ENCODE data around the gene RPTOR.
A peak's percentile ranks its signal among the peaks of the same experiment; 100 is the strongest.

RPTOR gene

DNA sequence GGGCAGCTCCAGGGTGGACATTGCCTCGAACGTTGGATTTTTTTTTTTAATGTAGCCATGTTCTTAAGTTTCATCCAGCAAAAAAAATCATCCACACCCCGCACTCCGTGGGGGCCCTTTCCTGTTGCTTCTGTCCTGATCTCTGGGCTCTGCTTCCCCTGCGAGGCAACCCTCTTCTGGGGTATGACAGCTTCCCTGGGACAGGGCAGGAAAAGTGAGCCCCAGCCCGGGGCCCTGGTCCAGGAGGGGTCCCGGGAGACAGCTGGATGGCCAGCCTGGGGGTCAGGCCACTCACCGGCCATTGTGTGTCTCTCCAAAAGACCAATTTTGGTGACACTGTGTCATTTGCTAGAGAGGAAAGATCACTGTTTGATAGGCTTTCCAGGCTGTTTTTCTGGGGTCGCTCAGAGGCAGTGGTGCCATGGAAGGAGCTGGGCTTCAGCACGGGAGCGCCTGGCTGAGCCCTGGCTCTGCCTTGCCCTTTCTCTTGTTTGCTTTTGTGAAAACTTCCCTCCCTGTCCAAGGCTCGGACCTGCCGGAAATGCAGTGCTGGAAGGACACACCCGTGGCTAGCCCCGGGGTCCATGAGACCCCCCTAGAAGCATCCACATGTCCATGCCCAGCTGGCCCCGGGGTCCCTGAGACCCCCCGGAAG is 406.0 kb downstream of the RPTOR start:
- Histone ChIP-seq H3K27ac (ENCODE audit: low read length) (no peak overlapping the region), H3K4me3 (ENCODE audit: low read depth in 1 of 2, low read length in 2 of 2) (no peak overlapping the region), H3K36me3 (ENCODE audit: control insufficient read depth in 1 of 2, insufficient read depth in 2 of 2, low read length in 2 of 2) (peaks cover 15 to 46% of the 10 kb centered on the region in 2 donors), H3K27me3 (ENCODE audit: low read depth, low read length) (no peaks in the 10 kb centered on the region), H3K4me1 (ENCODE audit: control insufficient read depth in 1 of 2, insufficient read depth in 2 of 2, low read length in 2 of 2) (no peaks in the 10 kb centered on the region), H3K9me3 (ENCODE audit: control insufficient read depth in 1 of 2, low read length in 2 of 2) (no peaks in the 10 kb centered on the region)

DNA sequence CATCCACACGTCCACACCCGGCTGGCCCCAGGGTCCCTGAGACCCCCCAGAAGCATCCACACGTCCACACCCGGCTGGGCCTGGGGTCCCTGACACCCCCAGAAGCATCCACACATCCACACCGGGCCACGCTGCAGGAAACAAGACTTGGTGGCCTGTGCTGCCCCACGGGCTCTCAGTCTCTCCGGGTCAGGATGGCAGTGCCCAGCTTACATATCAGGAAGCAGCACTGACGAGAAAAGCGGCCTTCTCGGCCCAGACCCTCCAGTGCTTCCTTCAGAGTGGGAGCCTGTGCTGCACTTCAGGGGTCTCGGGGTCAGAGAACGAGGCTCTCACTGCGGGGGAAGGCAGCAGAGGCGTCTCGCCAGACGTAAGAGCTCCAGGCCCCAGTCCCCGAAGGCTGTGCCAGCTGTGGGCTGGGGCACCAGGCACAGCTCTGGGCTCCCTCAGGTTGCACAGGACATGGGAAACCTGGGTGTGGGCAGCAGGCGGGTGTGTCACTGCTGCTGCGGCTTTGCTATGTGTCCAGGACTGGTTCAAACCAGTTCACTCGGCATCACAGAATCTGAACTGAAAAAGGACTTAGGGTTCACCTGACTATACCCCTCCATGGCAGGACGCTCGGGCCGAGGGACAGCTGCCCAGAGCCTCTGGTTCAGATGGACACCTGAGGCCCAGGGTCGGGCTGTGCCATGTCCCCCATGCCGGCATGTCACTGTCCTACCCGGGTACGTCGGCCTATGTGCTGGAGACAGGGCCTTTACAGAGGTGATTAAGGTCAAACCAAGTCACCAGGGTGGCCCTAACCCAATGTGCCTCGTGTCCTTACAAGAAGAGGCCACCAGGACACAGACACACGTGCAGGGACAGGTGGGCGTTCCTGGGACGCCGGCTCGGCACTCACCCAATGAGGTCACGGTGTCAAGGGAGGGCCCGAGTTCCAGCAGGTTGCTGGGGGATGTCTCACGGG is 406.8 kb downstream of the RPTOR start:
- no peaks in the 10 kb centered on the region for H3K27me3 ChIP-seq (ENCODE audit: low read depth, low read length)
- no peak overlapping the region for H3K4me3 ChIP-seq (ENCODE audit: low read depth in 1 of 2, low read length in 2 of 2)
- no peak overlapping the region for H3K27ac ChIP-seq (ENCODE audit: low read length)
- H3K36me3 ChIP-seq (ENCODE audit: control insufficient read depth in 1 of 2, insufficient read depth in 2 of 2, low read length in 2 of 2), result peaks cover 12 to 39% of the 10 kb centered on the region in 2 donors
- no peaks in the 10 kb centered on the region for H3K9me3 ChIP-seq (ENCODE audit: control insufficient read depth in 1 of 2, low read length in 2 of 2)
- no peaks in the 10 kb centered on the region for H3K4me1 ChIP-seq (ENCODE audit: control insufficient read depth in 1 of 2, insufficient read depth in 2 of 2, low read length in 2 of 2)

GRCh38 chr17:80952291-80952690 is 407.7 kb downstream of the RPTOR start:
- Histone ChIP-seq H3K27ac (ENCODE audit: low read length) (no peak overlapping the region), H3K36me3 (ENCODE audit: control insufficient read depth in 1 of 2, insufficient read depth in 2 of 2, low read length in 2 of 2) (peaks cover 3 to 31% of the 10 kb centered on the region in 2 donors), H3K4me1 (ENCODE audit: control insufficient read depth in 1 of 2, insufficient read depth in 2 of 2, low read length in 2 of 2) (no peaks in the 10 kb centered on the region), H3K9me3 (ENCODE audit: control insufficient read depth in 1 of 2, low read length in 2 of 2) (no peaks in the 10 kb centered on the region), H3K27me3 (ENCODE audit: low read depth, low read length) (no peaks in the 10 kb centered on the region), H3K4me3 (ENCODE audit: low read depth in 1 of 2, low read length in 2 of 2) (no peak overlapping the region)

DNA sequence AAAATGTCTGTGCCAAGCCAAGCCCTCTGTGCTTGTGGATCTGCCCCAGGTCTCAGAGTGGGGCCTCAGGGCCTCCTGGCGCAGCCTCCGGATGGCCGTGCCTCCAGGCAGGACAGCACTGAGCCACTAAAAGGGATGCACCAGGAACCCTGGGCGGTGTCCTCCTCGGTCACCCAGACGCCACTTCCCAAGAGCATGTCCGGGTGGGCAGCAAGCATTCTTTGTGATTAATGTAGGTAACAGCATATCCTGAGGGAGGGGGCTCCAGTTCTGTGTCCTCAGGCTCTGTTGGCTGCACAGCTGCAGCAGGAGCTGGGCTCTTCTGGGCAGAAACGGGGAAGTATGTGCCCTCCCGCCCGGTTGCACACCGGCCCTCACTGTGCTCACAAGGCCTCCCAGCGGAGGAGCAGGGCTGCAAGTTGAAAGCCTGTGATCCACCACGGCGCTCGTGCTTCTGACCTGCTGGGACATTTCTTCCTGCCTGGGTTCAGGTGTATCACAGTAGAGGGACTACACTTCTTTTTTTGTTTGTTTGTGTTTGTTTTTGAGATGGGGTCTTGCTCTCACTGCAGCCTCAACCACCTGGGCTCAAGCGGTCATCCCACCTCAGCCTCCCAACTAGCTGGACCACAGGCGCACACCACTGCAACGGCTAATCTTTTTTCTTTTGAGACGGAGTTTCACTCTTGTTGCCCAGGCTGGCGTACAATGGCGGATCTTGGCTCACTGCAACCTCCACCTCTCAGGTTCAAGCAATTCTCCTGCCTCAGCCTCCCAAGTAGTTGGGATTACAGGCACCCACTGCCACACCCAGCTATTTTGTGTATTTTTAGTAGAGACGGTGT is 409.1 kb downstream of the RPTOR start:
- H3K36me3 ChIP-seq (ENCODE audit: control insufficient read depth in 1 of 2, insufficient read depth in 2 of 2, low read length in 2 of 2), result peaks cover 0 to 27% of the 10 kb centered on the region in 2 donors
- no peak overlapping the region for H3K4me3 ChIP-seq (ENCODE audit: low read depth in 1 of 2, low read length in 2 of 2)
- no peaks in the 10 kb centered on the region for H3K9me3 ChIP-seq (ENCODE audit: control insufficient read depth in 1 of 2, low read length in 2 of 2)
- H3K4me1 ChIP-seq (ENCODE audit: control insufficient read depth in 1 of 2, insufficient read depth in 2 of 2, low read length in 2 of 2), result no peaks in the 10 kb centered on the region
- no peaks in the 10 kb centered on the region for H3K27me3 ChIP-seq (ENCODE audit: low read depth, low read length)
- no peak overlapping the region for H3K27ac ChIP-seq (ENCODE audit: low read length)

- Histone ChIP-seq H3K27ac (ENCODE audit: low read length) (no peak overlapping the region), H3K4me3 (ENCODE audit: low read depth in 1 of 2, low read length in 2 of 2) (no peak overlapping the region), H3K4me1 (ENCODE audit: control insufficient read depth in 1 of 2, insufficient read depth in 2 of 2, low read length in 2 of 2) (peaks cover 0 to 13% of the 10 kb centered on the region in 2 donors), H3K27me3 (ENCODE audit: low read depth, low read length) (no peaks in the 10 kb centered on the region), H3K9me3 (ENCODE audit: control insufficient read depth in 1 of 2, low read length in 2 of 2) (no peaks in the 10 kb centered on the region), H3K36me3 (ENCODE audit: control insufficient read depth in 1 of 2, insufficient read depth in 2 of 2, low read length in 2 of 2) (peaks cover 0 to 18% of the 10 kb centered on the region in 2 donors)
Observed at GRCh38 chr17:80955078-80955477, 410.4 kb downstream of the RPTOR start.

DNA sequence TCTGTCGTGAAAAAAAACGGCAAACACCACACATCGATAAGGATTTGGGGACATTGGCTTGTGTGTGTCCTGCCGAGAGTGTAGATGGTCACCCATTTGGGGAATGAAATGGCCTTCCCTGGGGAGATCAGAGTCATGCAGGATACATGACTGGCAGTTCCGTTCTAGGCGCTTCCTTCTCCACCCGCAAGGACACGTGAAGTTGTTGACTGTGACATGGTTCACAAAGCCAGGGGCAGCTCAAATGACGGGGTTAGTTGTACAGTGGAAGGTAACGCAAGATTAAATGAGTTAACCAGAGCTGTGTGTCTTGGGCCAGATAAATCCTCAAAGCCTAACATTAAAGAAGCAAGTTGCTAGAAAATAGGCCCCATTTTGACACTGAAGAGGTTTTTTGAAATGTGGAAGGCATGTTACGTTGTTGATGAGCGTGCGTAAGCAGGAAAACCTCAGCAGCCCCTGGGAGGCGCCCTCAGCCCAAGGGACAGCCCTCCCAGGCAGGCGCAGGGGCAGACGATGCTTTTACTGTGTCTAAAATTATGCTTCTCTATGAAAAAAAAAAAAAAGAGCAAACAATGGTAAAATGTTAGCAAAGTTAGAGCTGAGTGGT is 411.1 kb downstream of the RPTOR start:
- peaks cover 0 to 20% of the 10 kb centered on the region in 2 donors for H3K4me1 ChIP-seq (ENCODE audit: control insufficient read depth in 1 of 2, insufficient read depth in 2 of 2, low read length in 2 of 2)
- no peaks in the 10 kb centered on the region for H3K9me3 ChIP-seq (ENCODE audit: control insufficient read depth in 1 of 2, low read length in 2 of 2)
- H3K4me3 ChIP-seq (ENCODE audit: low read depth in 1 of 2, low read length in 2 of 2), result no peak overlapping the region
- peaks cover 0 to 18% of the 10 kb centered on the region in 2 donors for H3K36me3 ChIP-seq (ENCODE audit: control insufficient read depth in 1 of 2, insufficient read depth in 2 of 2, low read length in 2 of 2)
- H3K27ac ChIP-seq (ENCODE audit: low read length), result no peak overlapping the region
- H3K27me3 ChIP-seq (ENCODE audit: low read depth, low read length), result no peaks in the 10 kb centered on the region

- Histone ChIP-seq H3K4me1 (ENCODE audit: control insufficient read depth in 1 of 2, insufficient read depth in 2 of 2, low read length in 2 of 2) (peaks cover 0 to 28% of the 10 kb centered on the region in 2 donors), H3K36me3 (ENCODE audit: control insufficient read depth in 1 of 2, insufficient read depth in 2 of 2, low read length in 2 of 2) (peaks cover 0 to 12% of the 10 kb centered on the region in 2 donors), H3K9me3 (ENCODE audit: control insufficient read depth in 1 of 2, low read length in 2 of 2) (no peaks in the 10 kb centered on the region), H3K4me3 (ENCODE audit: low read depth in 1 of 2, low read length in 2 of 2) (no peak overlapping the region), H3K27ac (ENCODE audit: low read length) (no peak overlapping the region), H3K27me3 (ENCODE audit: low read depth, low read length) (no peaks in the 10 kb centered on the region)
Observed at GRCh38 chr17:80956321-80957190, 411.9 kb downstream of the RPTOR start.

GRCh38 chr17:80957461-80957941 is 412.9 kb downstream of the RPTOR start:
- Histone ChIP-seq H3K9me3 (ENCODE audit: control insufficient read depth in 1 of 2, low read length in 2 of 2) (no peaks in the 10 kb centered on the region), H3K27ac (ENCODE audit: low read length) (no peak overlapping the region)

DNA sequence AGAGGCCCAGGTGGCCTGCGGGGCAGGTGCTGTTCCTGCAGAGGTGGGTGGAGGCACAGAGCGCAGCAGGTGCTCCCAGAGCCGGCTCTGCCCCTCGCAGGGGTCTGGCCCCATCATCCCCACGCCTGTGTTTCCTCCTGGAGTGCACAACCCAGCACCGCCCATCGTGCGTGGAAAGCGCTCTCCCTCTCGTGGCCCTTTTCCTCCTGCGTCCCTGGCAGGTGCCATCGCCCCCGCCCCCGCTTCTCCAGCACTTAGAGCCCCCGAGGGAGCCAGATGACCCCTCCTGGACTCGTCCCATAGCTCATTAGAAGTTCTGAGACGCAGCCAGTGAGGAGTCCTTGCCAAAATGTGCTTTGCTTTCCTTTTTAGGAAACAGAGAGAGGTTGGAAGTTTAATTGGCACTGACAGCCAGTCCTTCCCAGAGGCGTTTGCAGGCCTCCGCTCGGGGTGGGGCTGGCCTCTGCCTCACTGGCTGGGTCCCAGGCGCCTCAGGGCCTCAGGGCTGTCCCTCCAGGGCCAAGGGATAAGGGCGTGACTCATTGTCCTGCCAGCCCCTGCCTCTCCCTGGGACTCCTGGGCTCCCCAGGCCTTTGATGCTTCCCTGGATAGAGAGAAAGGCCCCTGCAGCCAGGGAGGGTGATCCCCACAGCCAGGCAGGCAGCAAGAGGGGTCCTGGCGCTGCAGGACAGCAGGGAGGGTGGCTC is 414.8 kb downstream of the RPTOR start:
- peaks cover 0 to 29% of the 10 kb centered on the region in 2 donors for H3K4me1 ChIP-seq (ENCODE audit: control insufficient read depth in 1 of 2, insufficient read depth in 2 of 2, low read length in 2 of 2)
- no peaks in the 10 kb centered on the region for H3K9me3 ChIP-seq (ENCODE audit: control insufficient read depth in 1 of 2, low read length in 2 of 2)
- H3K36me3 ChIP-seq (ENCODE audit: control insufficient read depth in 1 of 2, insufficient read depth in 2 of 2, low read length in 2 of 2), result peaks cover 0 to 19% of the 10 kb centered on the region in 2 donors
- no peaks in the 10 kb centered on the region for H3K27me3 ChIP-seq (ENCODE audit: low read depth, low read length)
- peak overlapping the region; percentile 69 for H3K27ac ChIP-seq (ENCODE audit: low read length)
- peak overlapping the region in 1 of 2 donors; percentile 13 for H3K4me3 ChIP-seq (ENCODE audit: low read depth in 1 of 2, low read length in 2 of 2)

More at GRCh38 chr17:80957461-80957941, 412.9 kb downstream of the RPTOR start:
- no peak overlapping the region for H3K4me3 ChIP-seq (ENCODE audit: low read depth in 1 of 2, low read length in 2 of 2)
- no peaks in the 10 kb centered on the region for H3K27me3 ChIP-seq (ENCODE audit: low read depth, low read length)
- peaks cover 0 to 29% of the 10 kb centered on the region in 2 donors for H3K4me1 ChIP-seq (ENCODE audit: control insufficient read depth in 1 of 2, insufficient read depth in 2 of 2, low read length in 2 of 2)
- H3K36me3 ChIP-seq (ENCODE audit: control insufficient read depth in 1 of 2, insufficient read depth in 2 of 2, low read length in 2 of 2), result peaks cover 0 to 20% of the 10 kb centered on the region in 2 donors

Data from muscle layer of duodenum (tissue), 2 donors.